K562 (cell line): ENCODE measurements around the gene BORA. TPM values are rescaled to one million over a fixed set of nuclear protein-coding genes. Genes with fewer than 3 reads are reported as not detected.

Experiments
- ATAC-seq: fragments of 200-7000 bp; cut with Tn5 transposase; 3 replicates; pipeline ENCODE4 v1.9.1; 2020; ENCODE audit warnings: moderate library complexity
- BruUV-seq: library from RNA; stranded (reverse); fragments of 400-500 nt; replicated peaks from 2 replicates; lab custom pipeline; 2021; lab: Mats Ljungman, UMichigan
- CTCF ChIA-PET: fragments of 300-600 bp; formaldehyde crosslinking; extraction: SDS; loops from one replicate; lab custom pipeline; 2021; ENCODE audit warnings: low intra/inter-chr PET ratio; lab: Yijun Ruan, JAX
- POLR2A ChIA-PET: fragments of 300-600, 350-650 bp; sonication (Branson Sonifier 250); formaldehyde crosslinking; extraction: SDS; loops from one replicate; lab custom pipeline; 2021; ENCODE audit warnings: antibody characterized with exemption, inconsistent platforms; lab: Yijun Ruan, JAX
- DNase-seq, 4 experiments: peaks; one replicate each; pipeline versions ENCODE4 v3.0.0 to v3.0.0-alpha.2; 2011 to 2018; ENCODE audit warnings: low spot score in 3 of 4, mixed read lengths in 3 of 4; ENCODE audit errors: extremely low read depth in 1 of 4
- FAIRE-seq: peaks from 2 replicates; lab custom pipeline; 2011; peaks lifted over from hg19 to GRCh38; lab: Jason Lieb, UNC
- H2AFZ ChIP-seq: 2 replicates; pipeline ENCODE4 v1.6.0; 2011; ENCODE audit warnings: low read depth, low read length, control low read depth, inconsistent platforms
- H3K27ac ChIP-seq: fragments of 200-600 bp; 3 replicates; pipeline ENCODE4 v1.8.0; 2011; ENCODE audit warnings: low read depth, mild to moderate bottlenecking, control low read depth, inconsistent platforms, low read length, moderate library complexity, mixed read lengths; ENCODE audit errors: extremely low read depth
- H3K27me3 ChIP-seq, 2 experiments: fragments of 300-600 bp in 1 of 2; 2 replicates in 1 of 2; 3 replicates in 1 of 2; pipeline versions ENCODE4 v1.6.0 to v1.8.0; 2011; ENCODE audit warnings: inconsistent platforms in 2 of 2, low read length in 2 of 2, mild to moderate bottlenecking in 1 of 2, mixed read lengths in 1 of 2, moderate library complexity in 1 of 2; ENCODE audit not compliant: control insufficient read depth in 2 of 2, insufficient read depth in 2 of 2
- H3K36me3 ChIP-seq: fragments of 300-600 bp; 3 replicates; pipeline ENCODE4 v1.8.0; 2011; ENCODE audit warnings: mild to moderate bottlenecking, low read length, inconsistent platforms; ENCODE audit not compliant: control insufficient read depth, insufficient read depth
- H3K4me1 ChIP-seq, 2 experiments: fragments of 200-600 bp in 1 of 2; replicated peaks in 1 of 2; 2 replicates in 1 of 2; 3 replicates in 1 of 2; pipeline versions ENCODE4 v1.5.1 to v1.8.0; 2011; ENCODE audit warnings: inconsistent platforms in 2 of 2, low read length in 2 of 2, mild to moderate bottlenecking in 1 of 2, mixed read lengths in 1 of 2, moderate library complexity in 1 of 2; ENCODE audit not compliant: control insufficient read depth in 2 of 2, insufficient read depth in 2 of 2
- H3K4me2 ChIP-seq: 2 replicates; pipeline ENCODE4 v1.6.1; 2011; ENCODE audit warnings: low read length, control low read depth, inconsistent platforms, mixed read lengths; ENCODE audit not compliant: insufficient read depth
- H3K4me3 ChIP-seq: fragments of 200-600 bp; sonication (generic), shearing (Covaris generic); 2 replicates; pipeline ENCODE4 v1.5.1; 2016; ENCODE audit warnings: control low read depth, inconsistent platforms
- H3K79me2 ChIP-seq: fragments of 200-600 bp; 3 replicates; pipeline ENCODE4 v1.8.0; 2011; ENCODE audit warnings: low read length, inconsistent platforms; ENCODE audit not compliant: control insufficient read depth, insufficient read depth
- H3K9ac ChIP-seq, 2 experiments: 2 replicates each; pipeline versions ENCODE4 v1.6.0 to v1.6.1; 2011; ENCODE audit warnings: low read depth in 2 of 2, low read length in 2 of 2, control low read depth in 1 of 2, inconsistent platforms in 1 of 2, mild to moderate bottlenecking in 1 of 2, mixed read lengths in 1 of 2; ENCODE audit not compliant: insufficient read depth in 1 of 2
- H3K9me1 ChIP-seq: one replicate; pipeline ENCODE4 v1.6.0; 2011; ENCODE audit warnings: inconsistent platforms, mild to moderate bottlenecking, low read length, moderate library complexity; ENCODE audit not compliant: control insufficient read depth, insufficient read depth
- H3K9me3 ChIP-seq: replicated peaks from 2 replicates; pipeline ENCODE4 v1.5.1; 2011; ENCODE audit warnings: low read depth, low read length, inconsistent platforms; ENCODE audit not compliant: control insufficient read depth, insufficient read depth
- H4K20me1 ChIP-seq: replicated peaks from 2 replicates; pipeline ENCODE4 v1.6.1; 2011; ENCODE audit warnings: low read length, inconsistent platforms, mixed read lengths; ENCODE audit not compliant: control insufficient read depth, insufficient read depth
- BRCA1 ChIP-seq, 2 experiments: fragments of 450-650 bp in 1 of 2; sonication (generic) in 1 of 2; formaldehyde crosslinking in 1 of 2; IDR thresholded peaks; 2 replicates each; pipeline versions ENCODE4 v1.5.0 to v1.6.1; 2017 to 2020; ENCODE audit warnings: mild to moderate bottlenecking in 1 of 2, missing genetic modification reagents in 1 of 2
- DPF2 ChIP-seq: fragments of 450-650 bp; IDR thresholded peaks from 2 replicates; pipeline ENCODE4 v1.6.1; 2016
- E4F1 ChIP-seq: fragments of 250-450 bp; sonication (Bioruptor Pico); IDR thresholded peaks from 2 replicates; pipeline ENCODE4 v1.5.0; 2021; ENCODE audit warnings: mild to moderate bottlenecking, borderline replicate concordance
- EP300 ChIP-seq: IDR thresholded peaks from 2 replicates; pipeline ENCODE4 v1.6.1; 2012; ENCODE audit warnings: low read length, improper control_type of control experiment
- ESRRA ChIP-seq: fragments of 450-650 bp; IDR thresholded peaks from 2 replicates; pipeline ENCODE4 v1.6.1; 2014; ENCODE audit warnings: low read depth, mild to moderate bottlenecking, moderate library complexity, borderline replicate concordance
- EZH2 ChIP-seq: IDR thresholded peaks from 2 replicates; pipeline ENCODE4 v1.6.1; 2012; ENCODE audit warnings: low read depth, mild to moderate bottlenecking, inconsistent platforms, low read length, borderline replicate concordance
- FOXJ2 ChIP-seq: fragments of 200-800 bp; sonication (Bioruptor generic); IDR thresholded peaks from 2 replicates; pipeline ENCODE4 v1.6.1; 2016; ENCODE audit warnings: missing genetic modification characterization, missing compliant biosample characterization
- POLR3G ChIP-seq: IDR thresholded peaks from 2 replicates; pipeline ENCODE4 v1.6.1; 2011; ENCODE audit not compliant: insufficient read length, insufficient replicate concordance; ENCODE audit errors: extremely low read depth
- RBM17 ChIP-seq: fragments of 200-400 bp; formaldehyde crosslinking; IDR thresholded peaks from 2 replicates; pipeline ENCODE4 v1.6.1; 2017; ENCODE audit warnings: low read depth, mild to moderate bottlenecking, low read length, borderline replicate concordance
- RBM22 ChIP-seq: fragments of 200-400 bp; formaldehyde crosslinking; IDR thresholded peaks from 2 replicates; pipeline ENCODE4 v1.6.1; 2018; ENCODE audit warnings: low read length, low read depth; ENCODE audit not compliant: poor library complexity, severe bottlenecking
- SMAD3 ChIP-seq: fragments of 450-650 bp; formaldehyde crosslinking; conservative IDR thresholded peaks from 2 replicates; pipeline ENCODE4 v1.4.0; 2020; ENCODE audit warnings: mild to moderate bottlenecking
- TCF3 ChIP-seq: sonication (generic); formaldehyde crosslinking; IDR thresholded peaks from 2 replicates; pipeline ENCODE4 v1.4.0; 2020; ENCODE audit warnings: mild to moderate bottlenecking, missing genetic modification reagents
- ZNF197 ChIP-seq: fragments of 200-800 bp; sonication (Bioruptor generic); IDR thresholded peaks from 2 replicates; pipeline ENCODE4 v1.6.1; 2016; ENCODE audit warnings: low read depth, missing genetic modification characterization, missing compliant biosample characterization
- ZNF347 ChIP-seq: fragments of 450-650 bp; formaldehyde crosslinking; IDR thresholded peaks from 2 replicates; pipeline ENCODE4 v1.4.0; 2020; ENCODE audit warnings: low read depth, mild to moderate bottlenecking, moderate library complexity
- ZNF740 ChIP-seq, 3 experiments: fragments of 200-800 bp in 1 of 3; sonication (Bioruptor generic) in 1 of 3; sonication (generic) in 1 of 3; formaldehyde crosslinking in 1 of 3; IDR thresholded peaks; 2 replicates each; pipeline versions ENCODE4 v1.6.1 to v1.8.0; 2016 to 2022; ENCODE audit warnings: mild to moderate bottlenecking in 2 of 3, missing compliant biosample characterization in 2 of 3, missing genetic modification characterization in 2 of 3, missing genetic modification reagents in 1 of 3
- ZNF830 ChIP-seq: fragments of 250-450 bp; sonication (Bioruptor Pico); IDR thresholded peaks from 2 replicates; pipeline ENCODE4 v1.5.0; 2021; ENCODE audit warnings: mild to moderate bottlenecking
- WGBS: fragments of 100-300 bp; shearing (Covaris generic); methylation state at CpG from one replicate; pipeline ENCODE4 v1.1.6; 2016; ENCODE audit warnings: low coverage, mixed read lengths; ENCODE audit not compliant: insufficient coverage; ENCODE audit errors: missing lambda C conversion rate; 5-methylcytosine and 5-hydroxymethylcytosine counted together
- in situ Hi-C: fragments of 300-500 bp; cut with MboI; formaldehyde crosslinking; loops from 4 replicates; pipeline ENCODE4 v1.15.0; 2018; ENCODE audit warnings: inconsistent platforms, mixed read lengths
- intact Hi-C: fragments of 100-400 bp; cut with micrococcal nuclease; formaldehyde crosslinking; loops from 2 replicates; pipeline ENCODE4 v1.14.2; 2022
- polyA plus RNA-seq, 8 experiments: library from polyadenylated mRNA; depleted of rRNA in 4 of 8; stranded (reverse) in 5 of 8; unstranded in 3 of 8; fragments of >200 nt; fragmentation: Nextera tagmentation in 2 of 8; fragmentation: Illumina TruSeq in 1 of 8; extraction: Ambion mirVana in 2 of 8; extraction: Trizol in 1 of 8; gene quantifications; 2 replicates each; pipeline versions ENCODE4 v1.2.1 to v1.2.3, GENCODE V29; 2011 to 2014; ENCODE audit warnings: inconsistent platforms in 1 of 8, missing spikeins in 1 of 8
- total RNA-seq, 7 experiments: library from RNA; depleted of rRNA in 6 of 7; stranded (reverse); fragments of >200 nt in 6 of 7; fragmentation: Illumina TruSeq in 2 of 7; extraction: Trizol in 2 of 7; gene quantifications; 2 replicates each; pipeline versions ENCODE4 v1.2.1 to v1.2.3, GENCODE V29; 2011 to 2021; ENCODE audit warnings: low replicate concordance in 1 of 7
- TF ChIP-seq, protein P1 (sequence below): sonication (generic); formaldehyde crosslinking; IDR thresholded peaks from 2 replicates; pipeline ENCODE4 v1.9.0; 2022; ENCODE audit warnings: mild to moderate bottlenecking, missing genetic modification reagents

BORA gene
- total and polyA plus RNA-seq, 9 of the 15 experiments (the other 6 are each of a cell fraction or from before 2014, with no cell fraction given), result 12.4 to 21.5 (median 18.2) TPM

GRCh38 chr13:72692884-72693514 lies 34.7 kb upstream of the BORA start:
- 0% methylated on average over 4 of the region's 5 CpGs for WGBS
- Histone ChIP-seq H3K4me1 (no peaks in the 10 kb centered on the region), H3K4me2 (no peak overlapping the region), H2AFZ (no peak overlapping the region), H3K36me3 (no peaks in the 10 kb centered on the region), H3K9ac (no peak overlapping the region), H3K4me3 (no peak overlapping the region), H4K20me1 (no peaks in the 10 kb centered on the region), H3K27ac (no peak overlapping the region), H3K9me3 (no peaks in the 10 kb centered on the region), H3K27me3 (no peaks in the 10 kb centered on the region), H3K79me2 (no peaks in the 10 kb centered on the region), H3K9me1 (no peaks in the 10 kb centered on the region)
- POLR2A ChIA-PET, result no interaction called here
- FAIRE-seq (no peak), DNase-seq (no peak), ATAC-seq (no peak)
- intact Hi-C loops (no loop called here), in situ Hi-C loops (no loop called here)
- no peak for TF ChIP-seq POLR3G
- TF ChIP-seq DPF2, result no peak
- no peak for TF ChIP-seq ESRRA
- no peak for TF ChIP-seq ZNF347 (CRISPR knock-in tag)
- no peak for TF ChIP-seq EZH2
- no peak for TF ChIP-seq EP300
- TF ChIP-seq, protein P1, sequence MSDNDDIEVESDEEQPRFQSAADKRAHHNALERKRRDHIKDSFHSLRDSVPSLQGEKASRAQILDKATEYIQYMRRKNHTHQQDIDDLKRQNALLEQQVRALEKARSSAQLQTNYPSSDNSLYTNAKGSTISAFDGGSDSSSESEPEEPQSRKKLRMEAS (CRISPR knock-in tag), result no peak
- no peak for TF ChIP-seq E4F1 (CRISPR knock-in tag)
- TF ChIP-seq FOXJ2 (tag), result no peak
- no peak for TF ChIP-seq ZNF740 (CRISPR knock-in tag; IDR thresholded peaks at IDR 0.05)
- TF ChIP-seq ZNF740 (tag; IDR thresholded peaks at IDR 0.05), result no peak
- no peak for TF ChIP-seq BRCA1 (IDR thresholded peaks at IDR 0.05)
- no peak for TF ChIP-seq BRCA1 (CRISPR knock-in tag; IDR thresholded peaks at IDR 0.05)
- no peak for TF ChIP-seq RBM22
- TF ChIP-seq ZNF830 (CRISPR knock-in tag), result no peak
- no peak for TF ChIP-seq ZNF197
- no peak for TF ChIP-seq SMAD3 (CRISPR knock-in tag)
- TF ChIP-seq TCF3 (CRISPR knock-in tag), result no peak
- TF ChIP-seq RBM17, result no peak
- BruUV-seq, result no TSS peak
- CTCF ChIA-PET, result no interaction called here
